ENCODE measurements around the gene SUMO4. TPM values are rescaled to one million over a fixed set of nuclear protein-coding genes. Genes with fewer than 3 reads are reported as not detected.

SUMO4 gene
- total RNA-seq, 1 donor from 2014 or later: 1.6 TPM

DNA sequence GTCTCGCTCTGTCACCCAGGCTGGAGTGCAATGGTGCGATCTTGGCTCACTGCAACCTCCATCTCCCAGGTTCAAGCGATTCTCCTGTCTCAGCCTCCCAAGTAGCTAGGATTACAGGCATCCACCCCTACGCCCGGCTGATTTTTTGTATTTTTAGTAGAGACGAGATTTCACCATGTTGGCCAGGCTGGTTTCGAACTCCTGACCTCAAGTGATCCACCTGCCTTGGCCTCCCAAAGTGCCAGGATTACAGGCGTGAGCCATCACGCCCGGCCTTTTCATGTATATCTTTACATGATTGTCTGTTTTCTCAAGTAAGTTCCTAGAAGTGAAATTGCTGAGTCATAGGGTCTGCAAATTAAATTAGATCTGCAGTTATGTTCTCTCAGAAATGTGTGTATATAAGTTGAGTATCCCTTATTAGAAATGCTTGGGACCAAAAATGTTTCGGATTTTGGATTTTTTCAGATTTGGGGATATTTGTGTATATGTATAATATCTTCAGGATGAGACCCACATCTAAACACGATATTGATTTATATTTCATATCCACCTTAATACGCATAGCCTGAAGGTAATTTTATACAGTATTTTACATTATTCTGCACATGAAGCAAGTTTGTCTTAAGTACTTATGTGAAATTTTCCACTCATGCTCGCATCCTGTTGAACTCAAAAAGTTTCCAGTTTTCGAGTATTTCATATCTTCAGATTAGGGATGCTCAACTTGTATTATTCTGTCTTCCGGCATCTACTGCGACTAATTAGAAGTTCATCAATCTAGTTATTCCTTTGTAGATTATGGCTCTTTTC, 42.1 kb upstream of the SUMO4 start:
- Histone ChIP-seq H4K20me1 (ENCODE audit: insufficient read depth, low read length) (peaks cover 83% of the 10 kb centered on the region), H3K4me1 (ENCODE audit: insufficient read depth, low read length) (no peaks in the 10 kb centered on the region), H3K9ac (ENCODE audit: low read length) (no peak overlapping the region), H3K4me3 (ENCODE audit: insufficient read depth, low read depth, low read length) (no peak overlapping the region), H3K36me3 (ENCODE audit: insufficient read depth, low read length) (no peaks in the 10 kb centered on the region), H3K9me3 (ENCODE audit: insufficient read depth, low read depth, low read length) (no peaks in the 10 kb centered on the region), H3K79me2 (ENCODE audit: insufficient read depth, low read length) (peaks cover 100% of the 10 kb centered on the region), H3K4me2 (ENCODE audit: low read length) (no peak overlapping the region), H3K27ac (ENCODE audit: low read depth, low read length) (no peak overlapping the region), H2AFZ (ENCODE audit: low read depth, low read length) (no peak overlapping the region), H3K27me3 (ENCODE audit: insufficient read depth, low read length) (no peaks in the 10 kb centered on the region)
- H3K9me3 Mint-ChIP-seq (ENCODE audit: unreplicated experiment): peaks cover 2% of the 10 kb centered on the region
- peaks cover 15% of the 10 kb centered on the region for H3K4me1 Mint-ChIP-seq (ENCODE audit: low read depth, unreplicated experiment)
- no peak overlapping the region for H3K4me3 Mint-ChIP-seq (ENCODE audit: unreplicated experiment)
- no peaks in the 10 kb centered on the region for H3K27me3 Mint-ChIP-seq (ENCODE audit: low read depth, unreplicated experiment)
- peaks cover 11% of the 10 kb centered on the region for H3K36me3 Mint-ChIP-seq (ENCODE audit: low read depth, unreplicated experiment)
- FAIRE-seq (no peak), DNase-seq (ENCODE audit: low read depth) (no peak)
- TF ChIP-seq, protein P1, sequence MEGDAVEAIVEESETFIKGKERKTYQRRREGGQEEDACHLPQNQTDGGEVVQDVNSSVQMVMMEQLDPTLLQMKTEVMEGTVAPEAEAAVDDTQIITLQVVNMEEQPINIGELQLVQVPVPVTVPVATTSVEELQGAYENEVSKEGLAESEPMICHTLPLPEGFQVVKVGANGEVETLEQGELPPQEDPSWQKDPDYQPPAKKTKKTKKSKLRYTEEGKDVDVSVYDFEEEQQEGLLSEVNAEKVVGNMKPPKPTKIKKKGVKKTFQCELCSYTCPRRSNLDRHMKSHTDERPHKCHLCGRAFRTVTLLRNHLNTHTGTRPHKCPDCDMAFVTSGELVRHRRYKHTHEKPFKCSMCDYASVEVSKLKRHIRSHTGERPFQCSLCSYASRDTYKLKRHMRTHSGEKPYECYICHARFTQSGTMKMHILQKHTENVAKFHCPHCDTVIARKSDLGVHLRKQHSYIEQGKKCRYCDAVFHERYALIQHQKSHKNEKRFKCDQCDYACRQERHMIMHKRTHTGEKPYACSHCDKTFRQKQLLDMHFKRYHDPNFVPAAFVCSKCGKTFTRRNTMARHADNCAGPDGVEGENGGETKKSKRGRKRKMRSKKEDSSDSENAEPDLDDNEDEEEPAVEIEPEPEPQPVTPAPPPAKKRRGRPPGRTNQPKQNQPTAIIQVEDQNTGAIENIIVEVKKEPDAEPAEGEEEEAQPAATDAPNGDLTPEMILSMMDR (IDR thresholded peaks at IDR 0.05; ENCODE audit: insufficient read depth, low read depth, low read length): no peak
- no peak for TF ChIP-seq EZH2 (IDR thresholded peaks at IDR 0.05; ENCODE audit: insufficient read depth, low read length)
- no peak overlapping the region for H3K27ac Mint-ChIP-seq (ENCODE audit: unreplicated experiment)

DNA sequence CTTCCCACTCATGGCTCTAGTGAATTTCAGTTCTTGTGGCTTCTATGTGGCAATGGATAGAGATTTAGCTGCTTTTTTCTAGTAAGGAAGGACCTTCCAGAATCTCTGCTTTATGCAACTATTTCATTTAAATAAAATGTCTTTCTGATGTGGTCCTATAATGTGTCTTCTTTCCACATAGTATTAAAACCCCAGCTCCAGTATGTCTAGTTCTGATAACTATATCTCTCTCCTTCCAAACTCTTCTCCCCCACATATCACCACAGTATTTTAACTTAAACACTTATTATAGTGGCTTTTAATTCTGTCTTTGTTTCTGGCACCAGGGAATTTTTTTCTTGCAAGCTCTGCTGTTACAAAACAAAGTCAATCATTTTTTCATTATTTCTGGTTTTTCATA, 40.6 kb upstream of the SUMO4 start:
- TF ChIP-seq EZH2 (IDR thresholded peaks at IDR 0.05; ENCODE audit: insufficient read depth, low read length): no peak
- TF ChIP-seq, protein P1 (IDR thresholded peaks at IDR 0.05; ENCODE audit: insufficient read depth, low read depth, low read length): no peak
- Mint-ChIP-seq H3K4me1 (ENCODE audit: low read depth, unreplicated experiment) (peaks cover 18% of the 10 kb centered on the region), H3K27ac (ENCODE audit: unreplicated experiment) (no peak overlapping the region), H3K27me3 (ENCODE audit: low read depth, unreplicated experiment) (no peaks in the 10 kb centered on the region), H3K9me3 (ENCODE audit: unreplicated experiment) (peaks cover 2% of the 10 kb centered on the region), H3K4me3 (ENCODE audit: unreplicated experiment) (no peak overlapping the region), H3K36me3 (ENCODE audit: low read depth, unreplicated experiment) (peaks cover 11% of the 10 kb centered on the region)
- Histone ChIP-seq H3K4me2 (ENCODE audit: low read length) (no peak overlapping the region), H3K36me3 (ENCODE audit: insufficient read depth, low read length) (no peaks in the 10 kb centered on the region), H4K20me1 (ENCODE audit: insufficient read depth, low read length) (peaks cover 87% of the 10 kb centered on the region), H3K4me3 (ENCODE audit: insufficient read depth, low read depth, low read length) (no peak overlapping the region), H3K27me3 (ENCODE audit: insufficient read depth, low read length) (no peaks in the 10 kb centered on the region), H3K79me2 (ENCODE audit: insufficient read depth, low read length) (peaks cover 100% of the 10 kb centered on the region), H3K27ac (ENCODE audit: low read depth, low read length) (no peak overlapping the region), H2AFZ (ENCODE audit: low read depth, low read length) (no peak overlapping the region), H3K4me1 (ENCODE audit: insufficient read depth, low read length) (no peaks in the 10 kb centered on the region), H3K9ac (ENCODE audit: low read length) (no peak overlapping the region), H3K9me3 (ENCODE audit: insufficient read depth, low read depth, low read length) (no peaks in the 10 kb centered on the region)
- FAIRE-seq (no peak), DNase-seq (ENCODE audit: low read depth) (no peak)

DNA sequence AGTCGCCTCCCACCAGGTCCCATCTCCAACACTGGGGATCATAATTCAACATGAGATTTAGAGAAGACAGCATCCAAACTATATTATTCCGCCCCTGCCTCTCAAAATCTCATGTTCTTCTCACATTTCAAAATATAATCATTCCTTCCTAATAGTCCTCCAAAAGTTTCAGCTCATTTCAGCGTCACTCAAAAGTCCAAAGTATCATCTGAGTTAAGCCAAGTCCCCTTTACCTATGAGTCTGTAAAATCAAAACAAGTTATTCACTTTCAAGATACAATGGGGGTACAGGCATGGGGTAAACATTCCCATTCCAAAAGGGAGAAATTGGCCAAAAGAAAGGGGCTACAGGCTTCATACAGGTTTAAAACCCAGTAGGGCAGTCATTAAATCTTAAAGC, 39.5 kb upstream of the SUMO4 start:
- H3K9me3 Mint-ChIP-seq (ENCODE audit: unreplicated experiment): peaks cover 2% of the 10 kb centered on the region
- no peak for FAIRE-seq
- no peak overlapping the region for H3K4me2 ChIP-seq (ENCODE audit: low read length)
- no peaks in the 10 kb centered on the region for H3K27me3 ChIP-seq (ENCODE audit: insufficient read depth, low read length)
- peaks cover 100% of the 10 kb centered on the region for H3K79me2 ChIP-seq (ENCODE audit: insufficient read depth, low read length)
- H3K27ac Mint-ChIP-seq (ENCODE audit: unreplicated experiment): no peak overlapping the region
- DNase-seq (ENCODE audit: low read depth): no peak
- no peaks in the 10 kb centered on the region for H3K36me3 ChIP-seq (ENCODE audit: insufficient read depth, low read length)
- no peaks in the 10 kb centered on the region for H3K27me3 Mint-ChIP-seq (ENCODE audit: low read depth, unreplicated experiment)
- peaks cover 88% of the 10 kb centered on the region for H4K20me1 ChIP-seq (ENCODE audit: insufficient read depth, low read length)
- no peak overlapping the region for H3K4me3 ChIP-seq (ENCODE audit: insufficient read depth, low read depth, low read length)
- peaks cover 11% of the 10 kb centered on the region for H3K36me3 Mint-ChIP-seq (ENCODE audit: low read depth, unreplicated experiment)
- H3K27ac ChIP-seq (ENCODE audit: low read depth, low read length): no peak overlapping the region
- H2AFZ ChIP-seq (ENCODE audit: low read depth, low read length): no peak overlapping the region
- TF ChIP-seq EZH2 (IDR thresholded peaks at IDR 0.05; ENCODE audit: insufficient read depth, low read length): no peak
- TF ChIP-seq, protein P1 (IDR thresholded peaks at IDR 0.05; ENCODE audit: insufficient read depth, low read depth, low read length): no peak
- peaks cover 23% of the 10 kb centered on the region for H3K4me1 Mint-ChIP-seq (ENCODE audit: low read depth, unreplicated experiment)
- no peaks in the 10 kb centered on the region for H3K4me1 ChIP-seq (ENCODE audit: insufficient read depth, low read length)
- no peaks in the 10 kb centered on the region for H3K9me3 ChIP-seq (ENCODE audit: insufficient read depth, low read depth, low read length)
- no peak overlapping the region for H3K4me3 Mint-ChIP-seq (ENCODE audit: unreplicated experiment)
- no peak overlapping the region for H3K9ac ChIP-seq (ENCODE audit: low read length)

Measured in astrocyte (in vitro differentiated cells and primary cell).